ENCODE results near the gene PROSER1. TPM values are rescaled to one million over a fixed set of nuclear protein-coding genes. Genes with fewer than 3 reads are reported as not detected.

PROSER1 gene
- total RNA-seq, 4 donors from 2014 or later = 3.8 to 47.3 (median 21.1) TPM

DNA sequence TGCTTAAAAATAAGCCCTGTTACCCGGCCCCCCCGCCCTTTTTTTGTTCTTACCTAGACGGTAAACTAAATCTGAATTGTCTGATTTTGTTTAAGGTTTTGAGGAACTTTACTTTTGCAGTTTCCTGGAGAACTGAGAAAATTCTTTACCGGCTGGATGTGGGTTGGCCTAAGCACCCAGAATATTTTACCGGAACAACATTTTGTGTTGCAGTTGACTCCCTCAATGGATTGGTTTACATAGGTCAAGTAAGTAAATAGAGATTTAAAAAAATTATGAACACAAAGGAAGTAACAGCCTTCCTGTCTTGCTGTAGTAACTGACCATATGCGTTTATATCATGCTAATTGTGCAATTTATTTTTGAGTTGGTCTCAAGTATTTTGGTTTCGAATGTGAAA is 1.2 kb upstream of the PROSER1 start:
- DNase-seq = no peak
- TF ChIP-seq, protein P1, sequence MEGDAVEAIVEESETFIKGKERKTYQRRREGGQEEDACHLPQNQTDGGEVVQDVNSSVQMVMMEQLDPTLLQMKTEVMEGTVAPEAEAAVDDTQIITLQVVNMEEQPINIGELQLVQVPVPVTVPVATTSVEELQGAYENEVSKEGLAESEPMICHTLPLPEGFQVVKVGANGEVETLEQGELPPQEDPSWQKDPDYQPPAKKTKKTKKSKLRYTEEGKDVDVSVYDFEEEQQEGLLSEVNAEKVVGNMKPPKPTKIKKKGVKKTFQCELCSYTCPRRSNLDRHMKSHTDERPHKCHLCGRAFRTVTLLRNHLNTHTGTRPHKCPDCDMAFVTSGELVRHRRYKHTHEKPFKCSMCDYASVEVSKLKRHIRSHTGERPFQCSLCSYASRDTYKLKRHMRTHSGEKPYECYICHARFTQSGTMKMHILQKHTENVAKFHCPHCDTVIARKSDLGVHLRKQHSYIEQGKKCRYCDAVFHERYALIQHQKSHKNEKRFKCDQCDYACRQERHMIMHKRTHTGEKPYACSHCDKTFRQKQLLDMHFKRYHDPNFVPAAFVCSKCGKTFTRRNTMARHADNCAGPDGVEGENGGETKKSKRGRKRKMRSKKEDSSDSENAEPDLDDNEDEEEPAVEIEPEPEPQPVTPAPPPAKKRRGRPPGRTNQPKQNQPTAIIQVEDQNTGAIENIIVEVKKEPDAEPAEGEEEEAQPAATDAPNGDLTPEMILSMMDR (IDR thresholded peaks at IDR 0.05) = no peak
- no peak for TF ChIP-seq POLR2A (IDR thresholded peaks at IDR 0.05)
- peak overlapping the region; percentile 92 to 98 for H3K4me3 ChIP-seq
- H3K36me3 ChIP-seq = no peaks in the 10 kb centered on the region
- H3K27ac ChIP-seq = peak overlapping the region; percentile 84 to 90
- no peaks in the 10 kb centered on the region for H3K27me3 ChIP-seq
- intact Hi-C loops (cut with DNase I; ENCODE audit: low total_unique reads) = no loop called here
- H3K4me1 ChIP-seq = no peaks in the 10 kb centered on the region
- H3K9me3 ChIP-seq = no peaks in the 10 kb centered on the region

DNA sequence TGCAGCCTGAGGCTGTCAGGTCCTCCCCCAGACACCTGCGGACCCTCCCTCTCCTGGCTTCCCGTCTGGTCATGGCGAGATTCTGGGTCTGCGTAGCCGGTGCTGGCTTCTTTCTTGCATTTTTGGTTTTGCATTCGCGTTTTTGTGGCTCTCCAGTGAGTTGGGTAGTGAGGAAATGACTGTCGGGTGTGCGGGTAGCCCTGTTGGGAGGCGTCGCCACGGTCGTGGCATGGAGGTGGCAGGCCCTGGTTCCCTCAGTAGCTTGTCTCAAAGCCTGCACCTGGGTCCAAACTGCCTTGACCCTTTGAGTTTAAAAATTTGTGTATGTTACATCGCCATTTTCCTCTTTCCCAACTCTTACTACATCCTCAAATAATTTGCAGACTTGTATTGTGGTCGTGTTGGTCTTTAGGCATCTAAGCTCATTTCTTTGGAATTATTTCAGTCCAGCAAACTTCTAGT is 711 bp upstream of the PROSER1 start:
- Histone ChIP-seq H3K4me1 (no peaks in the 10 kb centered on the region), H3K9me3 (no peaks in the 10 kb centered on the region), H3K27me3 (no peaks in the 10 kb centered on the region), H3K4me3 (peak overlapping the region; percentile 92 to 98), H3K27ac (peak overlapping the region; percentile 84 to 90), H3K36me3 (no peaks in the 10 kb centered on the region)
- TF ChIP-seq, protein P1 (IDR thresholded peaks at IDR 0.05) = no peak
- TF ChIP-seq POLR2A (IDR thresholded peaks at IDR 0.05) = no peak
- intact Hi-C loops (cut with DNase I; ENCODE audit: low total_unique reads) = no loop called here
- peak in 1 of 2 donors; percentile 19 for DNase-seq

DNA sequence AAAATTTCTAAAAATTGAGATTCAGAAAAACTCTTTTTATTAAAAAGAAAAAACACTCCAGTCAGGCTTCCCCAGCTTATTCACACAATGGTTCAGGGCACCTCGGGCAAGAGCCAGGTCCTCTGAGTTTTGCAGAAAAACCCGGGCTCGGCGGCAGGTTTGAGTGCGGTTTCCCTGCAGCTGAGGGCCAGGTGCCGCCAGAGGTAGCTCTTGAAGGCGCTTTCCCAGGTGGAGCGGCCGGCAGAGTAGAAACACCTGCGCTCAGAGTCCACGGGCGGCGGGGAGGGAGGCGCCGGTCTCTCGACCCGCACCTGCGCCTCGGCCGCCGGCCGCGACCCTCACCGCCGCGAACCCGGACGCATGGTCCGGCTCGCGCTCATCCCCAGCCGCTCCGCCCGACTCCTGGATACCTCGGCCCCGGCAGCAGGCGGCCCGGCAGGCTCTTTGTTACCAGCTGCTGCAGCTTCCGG is 444 bp downstream of the PROSER1 start:
- Histone ChIP-seq H3K4me1 (no peaks in the 10 kb centered on the region), H3K36me3 (no peaks in the 10 kb centered on the region), H3K27ac (peak overlapping the region; percentile 84 to 90), H3K9me3 (no peaks in the 10 kb centered on the region), H3K4me3 (peak overlapping the region; percentile 92 to 98), H3K27me3 (no peaks in the 10 kb centered on the region)
- intact Hi-C loops (cut with DNase I; ENCODE audit: low total_unique reads) = no loop called here
- TF ChIP-seq, protein P1 (IDR thresholded peaks at IDR 0.05) = no peak
- TF ChIP-seq POLR2A (IDR thresholded peaks at IDR 0.05) = no peak
- DNase-seq = no peak

DNA sequence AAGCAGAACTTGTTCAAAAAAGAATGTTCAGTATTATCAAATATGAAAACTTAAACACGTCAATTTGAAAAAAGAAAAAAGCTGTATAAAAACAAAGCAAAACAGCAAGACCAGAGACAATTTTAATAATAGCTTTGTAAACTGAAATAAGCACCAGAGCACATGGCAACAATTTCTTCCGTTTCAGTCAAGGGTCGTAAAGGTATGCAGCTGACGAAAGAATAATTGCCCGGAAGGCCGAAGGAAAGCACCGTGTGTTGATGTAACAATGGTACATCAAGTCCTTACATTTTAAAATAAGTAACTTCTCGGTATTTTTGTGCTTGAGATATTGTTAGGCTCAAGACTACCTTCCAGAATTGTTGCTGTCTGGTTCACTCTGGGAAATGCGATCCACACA is 1.7 kb downstream of the PROSER1 start:
- no peak overlapping the region for H3K27ac ChIP-seq
- intact Hi-C loops (cut with DNase I; ENCODE audit: low total_unique reads) = no loop called here
- H3K4me1 ChIP-seq = no peaks in the 10 kb centered on the region
- H3K27me3 ChIP-seq = no peaks in the 10 kb centered on the region
- peak overlapping the region; percentile 92 to 98 for H3K4me3 ChIP-seq
- H3K9me3 ChIP-seq = no peaks in the 10 kb centered on the region
- no peaks in the 10 kb centered on the region for H3K36me3 ChIP-seq
- TF ChIP-seq POLR2A (IDR thresholded peaks at IDR 0.05) = no peak
- TF ChIP-seq, protein P1 (IDR thresholded peaks at IDR 0.05) = no peak
- DNase-seq = no peak

DNA sequence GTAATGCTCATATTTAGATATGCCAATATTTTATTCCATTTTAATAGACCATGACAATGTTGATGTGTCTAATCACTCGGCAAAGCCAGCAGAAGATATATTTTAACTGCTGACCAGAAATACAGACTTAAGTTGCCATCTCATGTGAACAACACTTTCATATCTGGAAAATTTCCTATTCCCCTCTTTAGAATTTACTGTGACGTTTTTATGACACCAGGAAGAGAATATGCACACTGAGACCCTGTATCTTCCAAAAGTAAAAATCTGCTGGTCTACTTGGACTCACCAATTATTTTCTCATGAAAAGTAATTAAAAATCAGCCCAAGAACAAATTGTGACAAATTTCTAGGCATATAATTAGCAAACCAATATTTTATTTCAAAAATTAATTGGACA is 2.1 kb downstream of the PROSER1 start:
- TF ChIP-seq, protein P1 (IDR thresholded peaks at IDR 0.05) = no peak
- no peak for TF ChIP-seq POLR2A (IDR thresholded peaks at IDR 0.05)
- Histone ChIP-seq H3K27ac (no peak overlapping the region), H3K27me3 (no peaks in the 10 kb centered on the region), H3K4me1 (no peaks in the 10 kb centered on the region), H3K9me3 (no peaks in the 10 kb centered on the region), H3K36me3 (no peaks in the 10 kb centered on the region), H3K4me3 (peak overlapping the region in 1 of 2 donors; percentile 98)
- intact Hi-C loops (cut with DNase I; ENCODE audit: low total_unique reads) = no loop called here
- no peak for DNase-seq
